CD14-positive monocyte (primary cell): Measurements from ENCODE around the gene TRPV4. TPM values are rescaled to one million over a fixed set of nuclear protein-coding genes. Genes with fewer than 3 reads are reported as not detected.

Experiments used
- DNase-seq, 3 donors: peaks; one replicate each; pipeline ENCODE4 v3.0.0-alpha.2; 2011 to 2022
- H2AFZ ChIP-seq: 2 replicates; pipeline ENCODE4 v1.6.0; 2012; ENCODE audit warnings: mild to moderate bottlenecking, low read depth, low read length, inconsistent platforms; ENCODE audit not compliant: insufficient read depth, poor library complexity, severe bottlenecking
- H3K27ac ChIP-seq, 2 donors: 1 replicate in 1 of 2; 2 replicates in 1 of 2; pipeline ENCODE4 v1.5.1; 2012 to 2013; ENCODE audit warnings: low read length in 2 of 2, control low read depth in 1 of 2, inconsistent platforms in 1 of 2, low read depth in 1 of 2, mild to moderate bottlenecking in 1 of 2
- H3K27me3 ChIP-seq, 2 donors: one replicate each; pipeline versions ENCODE4 v1.6.0 to v1.6.1; 2011 to 2013; ENCODE audit warnings: low read length in 2 of 2; ENCODE audit not compliant: control insufficient read depth in 2 of 2, insufficient read depth in 2 of 2
- H3K36me3 ChIP-seq, 2 donors: replicated peaks in 1 of 2; 1 replicate in 1 of 2; 2 replicates in 1 of 2; pipeline versions ENCODE4 v1.5.1 to v1.6.1; 2012 to 2013; ENCODE audit warnings: low read length in 2 of 2, control low read depth in 1 of 2, inconsistent platforms in 1 of 2, mild to moderate bottlenecking in 1 of 2; ENCODE audit not compliant: insufficient read depth in 2 of 2, control insufficient read depth in 1 of 2
- H3K4me1 ChIP-seq, 2 donors: 1 replicate in 1 of 2; 2 replicates in 1 of 2; pipeline versions ENCODE4 v1.5.1 to v1.6.1; 2012 to 2013; ENCODE audit warnings: low read length in 2 of 2, control low read depth in 1 of 2, inconsistent platforms in 1 of 2, mild to moderate bottlenecking in 1 of 2, moderate library complexity in 1 of 2; ENCODE audit not compliant: insufficient read depth in 2 of 2, control insufficient read depth in 1 of 2
- H3K4me2 ChIP-seq: replicated peaks from 2 replicates; pipeline ENCODE3; 2012; ENCODE audit warnings: low read length, moderate library complexity, mild to moderate bottlenecking; ENCODE audit not compliant: poor library complexity, severe bottlenecking; ENCODE audit errors: extremely low read depth
- H3K4me3 ChIP-seq, 3 experiments: fragments of 200-600 bp in 1 of 3; sonication (generic) in 1 of 3; replicated peaks in 1 of 3; 1 replicate in 2 of 3; 2 replicates in 1 of 3; pipeline ENCODE4 v1.5.1; 2011 to 2013; ENCODE audit warnings: low read length in 3 of 3, mild to moderate bottlenecking in 3 of 3, control low read depth in 2 of 3, low read depth in 2 of 3, inconsistent platforms in 1 of 3, moderate library complexity in 1 of 3
- H3K79me2 ChIP-seq: 2 replicates; pipeline ENCODE4 v1.6.0; 2012; ENCODE audit warnings: mild to moderate bottlenecking, control low read depth, inconsistent platforms, low read length, moderate library complexity; ENCODE audit not compliant: insufficient read depth
- H3K9ac ChIP-seq: 2 replicates; pipeline ENCODE4 v1.6.0; 2017; ENCODE audit warnings: low read length, mild to moderate bottlenecking; ENCODE audit not compliant: insufficient read depth, poor library complexity, severe bottlenecking
- H3K9me3 ChIP-seq, 2 donors: replicated peaks in 1 of 2; 1 replicate in 1 of 2; 2 replicates in 1 of 2; pipeline versions ENCODE4 v1.5.1 to v1.6.1; 2012 to 2013; ENCODE audit warnings: low read length in 2 of 2, control low read depth in 1 of 2; ENCODE audit not compliant: control insufficient read depth in 1 of 2, insufficient read depth in 1 of 2
- H4K20me1 ChIP-seq: 2 replicates; pipeline ENCODE4 v1.6.0; 2012; ENCODE audit warnings: mild to moderate bottlenecking, low read length, control low read depth, moderate library complexity; ENCODE audit not compliant: insufficient read depth
- H3K27ac Mint-ChIP-seq, 7 donors: one replicate each; pipeline ENCODE4 v1.8.0; 2020; ENCODE audit warnings: mild to moderate bottlenecking in 7 of 7, mixed read lengths in 7 of 7, moderate library complexity in 6 of 7, inconsistent platforms in 2 of 7
- H3K27me3 Mint-ChIP-seq, 3 donors: one replicate each; pipeline ENCODE4 v1.8.0; 2021 to 2022; ENCODE audit warnings: low read depth in 3 of 3, mild to moderate bottlenecking in 3 of 3, mixed read lengths in 3 of 3, moderate library complexity in 3 of 3, inconsistent platforms in 1 of 3
- H3K36me3 Mint-ChIP-seq, 2 donors: one replicate each; pipeline ENCODE4 v1.8.0; 2020; ENCODE audit warnings: mixed read lengths in 2 of 2, inconsistent platforms in 1 of 2, mild to moderate bottlenecking in 1 of 2
- H3K4me1 Mint-ChIP-seq: one replicate; pipeline ENCODE4 v1.8.0; 2020; ENCODE audit warnings: mild to moderate bottlenecking, mixed read lengths
- H3K4me3 Mint-ChIP-seq, 2 donors: one replicate each; pipeline ENCODE4 v1.8.0; 2020; ENCODE audit warnings: mild to moderate bottlenecking in 2 of 2, mixed read lengths in 2 of 2, moderate library complexity in 1 of 2
- H3K9me3 Mint-ChIP-seq, 7 donors: one replicate each; pipeline ENCODE4 v1.8.0; 2020 to 2022; ENCODE audit warnings: mixed read lengths in 7 of 7, mild to moderate bottlenecking in 6 of 7, moderate library complexity in 6 of 7, inconsistent platforms in 2 of 7
- WGBS: methylation state at CpG from one replicate; pipeline ENCODE4 v1.1.5; 2013; ENCODE audit warnings: missing lambda C conversion rate; ENCODE audit not compliant: insufficient coverage; 5-methylcytosine and 5-hydroxymethylcytosine counted together
- intact Hi-C, 2 donors: fragments of 100-400 bp; cut with micrococcal nuclease; formaldehyde crosslinking; loops; one replicate each; pipeline versions ENCODE4 v1.15.0 to v1.15.1; 2023
- polyA plus RNA-seq, 3 donors: library from polyadenylated mRNA; depleted of rRNA in 1 of 3; unstranded in 2 of 3; stranded (reverse) in 1 of 3; fragments of 300-500 nt in 2 of 3; fragments of >200 nt in 1 of 3; fragmentation: Illumina TruSeq in 2 of 3; gene quantifications; 1 replicate in 2 of 3; 2 replicates in 1 of 3; pipeline ENCODE4 v1.2.3, GENCODE V29; 2012 to 2021
- TF ChIP-seq, protein P1 (sequence below): fragments of 200-600 bp; IDR thresholded peaks from one replicate; pipeline ENCODE4 v1.8.0; 2022; ENCODE audit warnings: antibody characterized with exemption, mild to moderate bottlenecking

TRPV4 gene
- polyA plus RNA-seq, 3 donors, result 0.64 to 3.1 (median 2.0) TPM

DNA sequence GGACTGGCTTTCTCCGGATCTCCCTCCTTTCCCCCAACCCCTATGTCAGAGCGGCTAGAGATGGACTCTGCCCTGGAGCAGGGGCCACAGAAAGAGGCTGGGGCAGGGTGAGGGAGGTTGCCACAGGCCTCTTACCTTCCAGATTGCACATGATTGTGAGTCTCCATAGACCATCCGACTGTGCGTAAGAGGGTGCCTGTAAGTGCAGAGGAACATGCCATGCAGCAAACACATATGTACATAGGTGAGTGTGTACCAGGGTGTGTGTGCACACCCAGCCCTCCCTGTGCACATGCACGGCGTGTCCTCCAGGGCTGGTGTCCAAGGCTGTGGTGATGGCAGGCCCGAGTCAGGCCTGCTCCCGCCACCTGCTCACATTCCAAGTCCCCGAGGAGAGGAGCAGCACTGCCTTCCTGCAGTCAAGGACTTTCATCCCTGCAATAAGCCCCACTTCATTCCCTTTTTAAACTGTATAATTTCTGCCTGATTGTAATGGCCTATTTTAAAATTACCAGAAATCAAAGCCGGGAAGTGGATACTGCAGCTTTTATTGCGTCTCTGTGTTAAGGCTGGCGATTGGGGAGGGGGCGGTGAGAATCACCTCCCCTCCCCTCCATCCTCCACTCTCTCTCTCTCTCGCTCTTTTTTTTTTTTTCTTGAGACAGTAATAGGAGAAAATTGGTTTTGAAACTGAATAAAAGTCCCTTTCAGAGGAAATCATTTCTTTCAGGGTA is 91.1 kb downstream of the TRPV4 start:
- H3K27ac ChIP-seq, result no peak overlapping the region
- no peak overlapping the region for H3K9ac ChIP-seq
- TF ChIP-seq, protein P1, sequence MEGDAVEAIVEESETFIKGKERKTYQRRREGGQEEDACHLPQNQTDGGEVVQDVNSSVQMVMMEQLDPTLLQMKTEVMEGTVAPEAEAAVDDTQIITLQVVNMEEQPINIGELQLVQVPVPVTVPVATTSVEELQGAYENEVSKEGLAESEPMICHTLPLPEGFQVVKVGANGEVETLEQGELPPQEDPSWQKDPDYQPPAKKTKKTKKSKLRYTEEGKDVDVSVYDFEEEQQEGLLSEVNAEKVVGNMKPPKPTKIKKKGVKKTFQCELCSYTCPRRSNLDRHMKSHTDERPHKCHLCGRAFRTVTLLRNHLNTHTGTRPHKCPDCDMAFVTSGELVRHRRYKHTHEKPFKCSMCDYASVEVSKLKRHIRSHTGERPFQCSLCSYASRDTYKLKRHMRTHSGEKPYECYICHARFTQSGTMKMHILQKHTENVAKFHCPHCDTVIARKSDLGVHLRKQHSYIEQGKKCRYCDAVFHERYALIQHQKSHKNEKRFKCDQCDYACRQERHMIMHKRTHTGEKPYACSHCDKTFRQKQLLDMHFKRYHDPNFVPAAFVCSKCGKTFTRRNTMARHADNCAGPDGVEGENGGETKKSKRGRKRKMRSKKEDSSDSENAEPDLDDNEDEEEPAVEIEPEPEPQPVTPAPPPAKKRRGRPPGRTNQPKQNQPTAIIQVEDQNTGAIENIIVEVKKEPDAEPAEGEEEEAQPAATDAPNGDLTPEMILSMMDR, result no peak
- H3K9me3 ChIP-seq, result no peaks in the 10 kb centered on the region
- H3K36me3 ChIP-seq, result no peaks in the 10 kb centered on the region
- Mint-ChIP-seq H3K4me3 (no peak overlapping the region), H3K27me3 (peaks cover 2 to 6% (median 4%) of the 10 kb centered on the region in 3 donors), H3K9me3 (no peaks in the 10 kb centered on the region), H3K27ac (no peak overlapping the region), H3K4me1 (peaks cover 8% of the 10 kb centered on the region), H3K36me3 (no peaks in the 10 kb centered on the region)
- no peak for DNase-seq
- 95% methylated on average over 3 of the region's 14 CpGs for WGBS
- no peak overlapping the region for H2AFZ ChIP-seq
- H3K4me1 ChIP-seq, result no peaks in the 10 kb centered on the region
- no peaks in the 10 kb centered on the region for H3K79me2 ChIP-seq
- no peaks in the 10 kb centered on the region for H3K27me3 ChIP-seq
- H4K20me1 ChIP-seq, result no peaks in the 10 kb centered on the region
- H3K4me2 ChIP-seq, result no peak overlapping the region
- H3K4me3 ChIP-seq, result no peak overlapping the region
- intact Hi-C loops, result no loop called here

DNA sequence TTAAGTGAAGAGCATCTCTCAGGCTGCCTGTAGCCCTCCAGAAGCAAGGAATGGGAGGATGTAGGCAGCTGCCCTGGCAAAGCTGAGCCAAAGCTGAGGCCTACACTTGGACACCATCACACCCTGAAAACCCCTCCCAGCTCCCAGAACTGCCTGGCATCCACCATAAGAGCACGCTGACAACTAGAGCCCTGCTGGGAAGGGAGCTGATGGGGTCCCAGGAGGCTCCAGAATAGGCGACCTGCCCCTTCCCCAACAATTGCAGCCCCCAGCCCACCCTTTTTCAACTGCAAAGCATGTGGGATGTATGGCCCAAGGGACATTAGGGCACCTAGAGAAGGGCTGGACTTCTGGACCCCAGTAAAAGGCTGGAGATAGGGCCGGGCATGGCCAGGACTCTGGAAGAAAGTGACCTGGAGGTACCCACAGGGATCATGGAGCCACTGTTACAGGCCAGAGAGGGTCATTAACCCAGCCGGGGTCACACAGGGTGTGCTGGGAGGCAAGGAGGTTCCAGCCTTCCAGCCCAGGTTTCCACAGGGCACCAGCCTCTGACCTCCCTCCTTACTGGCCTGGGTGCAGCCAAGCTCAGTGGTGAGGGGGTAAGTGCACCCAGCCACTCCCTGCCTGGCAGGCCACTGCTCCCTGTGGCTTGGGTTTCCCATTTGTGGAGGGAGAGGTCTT is 91.8 kb downstream of the TRPV4 start:
- H4K20me1 ChIP-seq, result no peaks in the 10 kb centered on the region
- no peaks in the 10 kb centered on the region for H3K9me3 Mint-ChIP-seq
- H3K9ac ChIP-seq, result no peak overlapping the region
- DNase-seq, result no peak
- H3K27ac Mint-ChIP-seq, result no peak overlapping the region
- H3K27ac ChIP-seq, result no peak overlapping the region
- no peaks in the 10 kb centered on the region for H3K79me2 ChIP-seq
- no peaks in the 10 kb centered on the region for H3K36me3 Mint-ChIP-seq
- no peaks in the 10 kb centered on the region for H3K9me3 ChIP-seq
- peaks cover 0 to 5% of the 10 kb centered on the region in 2 donors for H3K27me3 ChIP-seq
- H3K4me1 Mint-ChIP-seq, result peaks cover 8% of the 10 kb centered on the region
- 100% methylated on average over 2 of the region's 4 CpGs for WGBS
- no peak overlapping the region for H3K4me3 Mint-ChIP-seq
- TF ChIP-seq, protein P1, result no peak
- H3K36me3 ChIP-seq, result no peaks in the 10 kb centered on the region
- H3K4me3 ChIP-seq, result no peak overlapping the region
- H3K27me3 Mint-ChIP-seq, result peaks cover 2 to 6% (median 6%) of the 10 kb centered on the region in 3 donors
- no peak overlapping the region for H2AFZ ChIP-seq
- intact Hi-C loops, result no loop called here
- no peak overlapping the region for H3K4me2 ChIP-seq
- H3K4me1 ChIP-seq, result no peaks in the 10 kb centered on the region
